Peyer's patch (tissue), 4 donors: ENCODE results near the gene OMP. TPM values are rescaled to one million over a fixed set of nuclear protein-coding genes. Genes with fewer than 3 reads are reported as not detected.

Experiments used
- DNase-seq, 3 donors: peaks; one replicate each; pipeline ENCODE4 v3.0.0-alpha.2; 2017 to 2019
- H3K27ac ChIP-seq, 4 donors: fragments of 200-600 bp; sonication (generic); one replicate each; pipeline ENCODE4 v1.5.1; 2016 to 2019
- H3K27me3 ChIP-seq, 2 donors: fragments of 200-600 bp; sonication (generic); one replicate each; pipeline ENCODE4 v1.5.1; 2019
- H3K36me3 ChIP-seq, 3 donors: fragments of 200-600 bp; sonication (generic); one replicate each; pipeline ENCODE4 v1.5.1; 2016 to 2019
- H3K4me1 ChIP-seq, 4 donors: fragments of 200-600 bp; sonication (generic); one replicate each; pipeline ENCODE4 v1.5.1; 2016 to 2019
- H3K4me3 ChIP-seq, 4 donors: fragments of 200-600 bp; sonication (generic); 1 replicate in 3 of 4; 2 replicates in 1 of 4; pipeline ENCODE4 v1.5.1; 2016 to 2019; ENCODE audit warnings: mild to moderate bottlenecking in 1 of 4
- H3K9me3 ChIP-seq, 4 donors: fragments of 200-600 bp; sonication (generic); one replicate each; pipeline ENCODE4 v1.5.1; 2016 to 2019; ENCODE audit warnings: mild to moderate bottlenecking in 1 of 4
- POLR2A ChIP-seq, 2 donors: fragments of 450-650 bp; IDR thresholded peaks; one replicate each; pipeline ENCODE4 v1.5.1; 2017; ENCODE audit warnings: antibody characterized with exemption in 2 of 2, mild to moderate bottlenecking in 2 of 2, moderate library complexity in 2 of 2
- total RNA-seq, 4 donors: library from RNA; depleted of rRNA; stranded (reverse); fragments of >200 nt; gene quantifications; one replicate each; pipeline ENCODE4 v1.1.0, GENCODE V29; 2016
- TF ChIP-seq, protein P1 (sequence below), 6 experiments: fragments of 450-650 bp in 4 of 6; fragments of 200-600 bp in 2 of 6; sonication (generic) in 1 of 6; IDR thresholded peaks; one replicate each; pipeline ENCODE4 v1.5.1; 2017 to 2019; ENCODE audit warnings: antibody characterized with exemption in 6 of 6, mild to moderate bottlenecking in 3 of 6, moderate library complexity in 1 of 6

The OMP gene
- total RNA-seq, 4 donors from 2014 or later: 11.2 to 44.3 (median 21.3) TPM

DNA sequence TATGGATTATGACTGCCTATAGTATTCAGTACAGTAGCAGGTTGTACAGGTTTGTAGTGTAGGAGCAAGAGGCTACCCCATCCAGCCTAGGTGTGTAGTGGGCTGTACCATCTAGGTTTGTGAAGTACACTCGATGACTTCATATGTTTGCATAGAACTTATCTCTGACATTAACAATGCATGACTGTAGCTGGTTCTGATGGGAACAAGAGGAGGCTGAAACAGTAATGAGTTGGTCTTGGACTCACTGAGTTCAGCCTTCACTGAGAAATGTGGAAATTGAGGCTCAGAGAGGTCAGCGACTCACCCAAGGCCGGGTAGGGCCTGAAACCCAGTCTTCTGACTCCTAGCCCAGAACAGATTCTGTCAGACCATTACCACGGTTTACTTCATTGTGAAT, 38.4 kb downstream of the OMP start:
- Histone ChIP-seq H3K36me3 (no peaks in the 10 kb centered on the region), H3K27me3 (no peaks in the 10 kb centered on the region), H3K27ac (no peak overlapping the region), H3K9me3 (no peaks in the 10 kb centered on the region), H3K4me3 (no peak overlapping the region), H3K4me1 (peaks cover 0 to 20% (median 1%) of the 10 kb centered on the region in 4 donors)
- no peak for TF ChIP-seq POLR2A (IDR thresholded peaks at IDR 0.05)
- TF ChIP-seq, protein P1, sequence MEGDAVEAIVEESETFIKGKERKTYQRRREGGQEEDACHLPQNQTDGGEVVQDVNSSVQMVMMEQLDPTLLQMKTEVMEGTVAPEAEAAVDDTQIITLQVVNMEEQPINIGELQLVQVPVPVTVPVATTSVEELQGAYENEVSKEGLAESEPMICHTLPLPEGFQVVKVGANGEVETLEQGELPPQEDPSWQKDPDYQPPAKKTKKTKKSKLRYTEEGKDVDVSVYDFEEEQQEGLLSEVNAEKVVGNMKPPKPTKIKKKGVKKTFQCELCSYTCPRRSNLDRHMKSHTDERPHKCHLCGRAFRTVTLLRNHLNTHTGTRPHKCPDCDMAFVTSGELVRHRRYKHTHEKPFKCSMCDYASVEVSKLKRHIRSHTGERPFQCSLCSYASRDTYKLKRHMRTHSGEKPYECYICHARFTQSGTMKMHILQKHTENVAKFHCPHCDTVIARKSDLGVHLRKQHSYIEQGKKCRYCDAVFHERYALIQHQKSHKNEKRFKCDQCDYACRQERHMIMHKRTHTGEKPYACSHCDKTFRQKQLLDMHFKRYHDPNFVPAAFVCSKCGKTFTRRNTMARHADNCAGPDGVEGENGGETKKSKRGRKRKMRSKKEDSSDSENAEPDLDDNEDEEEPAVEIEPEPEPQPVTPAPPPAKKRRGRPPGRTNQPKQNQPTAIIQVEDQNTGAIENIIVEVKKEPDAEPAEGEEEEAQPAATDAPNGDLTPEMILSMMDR (IDR thresholded peaks at IDR 0.05): no peak
- no peak for DNase-seq

DNA sequence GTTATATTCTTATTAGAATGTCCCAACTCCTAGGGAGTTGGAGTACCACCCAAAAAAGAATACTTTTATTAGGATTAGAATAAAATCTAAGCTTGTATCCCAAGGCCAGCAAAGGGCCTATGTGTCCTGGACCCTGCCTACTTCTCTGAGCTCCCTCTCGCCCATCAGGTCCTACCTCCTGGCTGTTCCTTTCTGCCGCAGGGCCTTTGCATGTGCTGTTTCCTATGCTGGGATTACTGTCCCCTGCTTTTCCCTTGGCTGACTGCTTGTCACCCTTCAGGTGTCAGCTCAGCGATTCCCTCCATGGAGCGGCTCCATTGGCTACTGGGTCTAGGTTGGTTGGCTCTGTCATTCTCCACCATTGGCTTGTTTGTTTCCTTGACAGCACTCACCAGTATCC, 38.8 kb downstream of the OMP start:
- DNase-seq: no peak
- Histone ChIP-seq H3K36me3 (no peaks in the 10 kb centered on the region), H3K4me1 (peaks cover 0 to 20% (median 1%) of the 10 kb centered on the region in 4 donors), H3K27ac (no peak overlapping the region), H3K9me3 (no peaks in the 10 kb centered on the region), H3K4me3 (no peak overlapping the region), H3K27me3 (no peaks in the 10 kb centered on the region)
- no peak for TF ChIP-seq POLR2A (IDR thresholded peaks at IDR 0.05)
- TF ChIP-seq, protein P1 (IDR thresholded peaks at IDR 0.05): no peak

DNA sequence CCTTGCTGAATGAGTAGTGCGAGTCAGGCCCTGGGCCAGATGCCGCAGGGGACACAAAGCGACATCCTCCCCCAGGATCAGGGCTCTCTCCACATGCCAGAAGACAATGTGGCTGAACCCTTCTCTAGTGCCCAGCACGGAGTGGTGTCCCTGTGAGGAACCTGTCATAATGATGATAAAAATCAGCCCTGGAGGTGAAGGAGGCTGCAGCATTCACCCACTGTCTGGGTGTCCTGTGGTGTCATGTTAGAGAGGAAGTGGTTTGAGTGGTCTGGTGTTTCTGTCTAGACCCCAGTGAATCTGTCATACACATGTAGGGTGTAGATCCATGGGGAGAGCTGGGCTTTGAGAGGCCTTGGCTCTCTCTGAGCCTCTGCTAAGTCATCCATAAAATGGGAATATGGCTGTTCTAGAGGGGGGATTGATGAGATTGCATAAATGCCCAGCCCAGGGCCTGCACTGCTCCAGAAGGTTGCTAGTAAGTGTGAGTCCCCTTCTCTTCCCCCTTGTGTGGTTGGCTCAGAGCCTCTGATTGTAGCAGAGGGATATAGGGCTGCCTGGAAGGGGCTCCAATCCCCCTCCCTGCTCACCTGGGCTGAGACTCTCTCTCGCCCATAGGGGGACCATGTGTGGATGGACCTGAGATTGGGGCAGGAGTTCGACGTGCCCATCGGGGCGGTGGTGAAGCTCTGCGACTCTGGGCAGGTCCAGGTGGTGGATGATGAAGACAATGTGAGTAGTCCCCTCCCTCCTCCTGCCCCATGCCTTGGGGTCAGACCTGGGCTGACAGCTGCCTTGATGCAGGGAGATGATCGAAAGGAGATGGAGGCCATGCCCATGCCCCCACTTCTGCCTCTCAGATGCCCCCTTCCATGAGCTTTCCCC, 39.7 kb downstream of the OMP start:
- TF ChIP-seq, protein P1 (IDR thresholded peaks at IDR 0.05): no peak
- no peak for TF ChIP-seq POLR2A (IDR thresholded peaks at IDR 0.05)
- Histone ChIP-seq H3K27me3 (no peaks in the 10 kb centered on the region), H3K27ac (no peak overlapping the region), H3K4me1 (peaks cover 0 to 21% (median 1%) of the 10 kb centered on the region in 4 donors), H3K9me3 (no peaks in the 10 kb centered on the region), H3K36me3 (no peaks in the 10 kb centered on the region), H3K4me3 (no peak overlapping the region)
- no peak for DNase-seq

DNA sequence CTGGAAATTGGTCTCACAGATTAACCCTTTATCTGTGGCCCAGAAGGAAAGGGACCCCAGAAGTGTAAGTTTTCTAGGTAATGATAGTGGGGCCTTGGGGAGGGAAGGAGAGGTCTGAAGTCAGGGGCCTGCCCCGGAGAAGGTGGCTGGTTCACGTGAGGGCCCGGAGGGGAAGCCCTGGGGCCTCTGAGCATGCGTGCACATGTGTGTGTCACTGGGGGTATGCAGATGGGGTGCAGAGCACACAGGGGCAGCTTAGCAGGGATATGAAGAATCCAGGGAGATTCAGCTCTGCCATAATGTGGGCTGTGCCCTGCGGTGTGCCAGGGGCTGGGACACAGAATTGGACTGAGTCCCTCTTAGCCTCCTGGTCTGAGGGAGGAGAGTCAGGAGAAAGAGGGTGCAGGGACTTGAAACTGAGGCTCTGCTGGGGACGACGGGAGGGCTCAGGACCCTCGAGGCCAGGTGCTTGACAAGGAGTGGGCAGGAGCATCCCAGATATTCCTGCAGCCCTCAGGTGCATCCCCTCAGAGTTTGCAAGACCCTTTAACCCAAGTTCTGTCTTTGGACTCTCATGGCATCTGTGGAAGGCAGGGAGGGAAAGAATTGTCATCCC, 40.9 kb downstream of the OMP start:
- peaks cover 0 to 30% (median 1%) of the 10 kb centered on the region in 4 donors for H3K4me1 ChIP-seq
- H3K9me3 ChIP-seq: no peaks in the 10 kb centered on the region
- no peak overlapping the region for H3K27ac ChIP-seq
- TF ChIP-seq, protein P1 (IDR thresholded peaks at IDR 0.05): no peak
- TF ChIP-seq POLR2A (IDR thresholded peaks at IDR 0.05): no peak
- H3K36me3 ChIP-seq: no peaks in the 10 kb centered on the region
- DNase-seq: no peak
- no peaks in the 10 kb centered on the region for H3K27me3 ChIP-seq
- no peak overlapping the region for H3K4me3 ChIP-seq

DNA sequence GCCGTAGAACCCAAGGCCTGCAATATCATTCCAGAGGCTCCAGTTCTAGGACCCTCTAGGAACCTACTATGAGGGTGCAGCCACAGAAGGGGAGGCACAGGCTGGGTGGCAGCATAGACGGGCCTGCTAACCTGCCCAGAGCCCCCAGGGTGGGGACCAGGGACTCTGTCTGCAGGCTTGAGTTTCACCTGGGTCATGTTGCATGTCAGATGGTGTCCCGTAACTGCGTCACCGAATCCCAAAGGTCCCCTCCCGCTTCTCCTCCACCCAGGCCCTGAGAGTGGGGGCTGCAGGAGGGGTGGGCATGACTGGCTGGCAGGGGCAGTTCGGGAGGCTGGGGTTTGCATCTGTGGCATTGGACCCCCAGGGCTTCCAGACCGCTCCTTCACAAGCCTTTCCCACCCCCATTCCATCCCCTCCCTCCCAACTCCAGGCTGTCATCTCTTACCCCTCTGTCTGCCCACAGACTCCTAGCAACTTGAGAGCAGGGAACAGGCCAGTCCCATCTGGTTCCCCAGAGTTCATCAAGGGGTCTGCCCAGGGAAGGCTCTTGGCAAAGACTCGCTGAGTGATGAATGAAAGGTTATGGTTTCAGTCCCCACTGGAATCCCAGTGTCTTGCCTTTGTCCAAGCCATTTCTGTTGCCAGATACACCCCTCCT, 41.7 kb downstream of the OMP start:
- Histone ChIP-seq H3K4me3 (no peak overlapping the region), H3K27me3 (no peaks in the 10 kb centered on the region), H3K4me1 (peaks cover 0 to 30% (median 1%) of the 10 kb centered on the region in 4 donors), H3K9me3 (no peaks in the 10 kb centered on the region), H3K27ac (peak overlapping the region in 1 of 4 donors; percentile 26), H3K36me3 (no peaks in the 10 kb centered on the region)
- no peak for DNase-seq
- TF ChIP-seq, protein P1 (IDR thresholded peaks at IDR 0.05): no peak
